Islet of Langerhans (tissue), 1 donor: ENCODE data around the gene ZKSCAN5.

ENCODE experiments used
- FAIRE-seq: peaks from one replicate; lab custom pipeline; 2011; peaks lifted over from hg19 to GRCh38; lab: Jason Lieb, UNC

ZKSCAN5 gene

GRCh38 chr7:99504603-99505323, at the start of gene ZKSCAN5:
Gene ZKSCAN5 (plus strand): TSS chr7:99504662. CDS start chr7:99506045, 1,383 bp downstream.
- FAIRE-seq, result no peak

DNA sequence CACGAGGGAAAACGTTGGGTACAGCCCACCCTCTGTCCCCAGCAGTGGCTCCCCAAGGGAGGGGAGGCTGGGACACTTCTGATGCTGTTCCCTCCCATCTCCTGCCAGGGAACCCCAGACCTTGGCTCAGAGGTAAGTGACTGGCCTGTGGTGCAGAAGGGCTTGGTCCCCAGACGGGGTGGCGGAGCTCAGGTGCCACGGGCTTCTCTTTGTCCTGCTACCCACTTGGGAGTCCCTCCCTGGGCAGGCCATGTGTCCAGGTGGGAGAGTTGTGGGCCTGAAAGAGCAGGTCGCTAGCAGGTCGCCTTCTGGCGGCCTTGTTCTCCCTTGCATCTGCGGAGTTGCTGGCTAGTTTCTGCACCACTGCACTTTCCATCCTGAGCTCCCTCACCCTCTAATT, 48.6 kb upstream of the ZKSCAN5 start:
- no peak for FAIRE-seq

GRCh38 chr7:99456288-99456687, 48.2 kb upstream of the ZKSCAN5 start:
- FAIRE-seq, result no peak

GRCh38 chr7:99457050-99457649, 47.3 kb upstream of the ZKSCAN5 start:
- FAIRE-seq, result no peak

DNA sequence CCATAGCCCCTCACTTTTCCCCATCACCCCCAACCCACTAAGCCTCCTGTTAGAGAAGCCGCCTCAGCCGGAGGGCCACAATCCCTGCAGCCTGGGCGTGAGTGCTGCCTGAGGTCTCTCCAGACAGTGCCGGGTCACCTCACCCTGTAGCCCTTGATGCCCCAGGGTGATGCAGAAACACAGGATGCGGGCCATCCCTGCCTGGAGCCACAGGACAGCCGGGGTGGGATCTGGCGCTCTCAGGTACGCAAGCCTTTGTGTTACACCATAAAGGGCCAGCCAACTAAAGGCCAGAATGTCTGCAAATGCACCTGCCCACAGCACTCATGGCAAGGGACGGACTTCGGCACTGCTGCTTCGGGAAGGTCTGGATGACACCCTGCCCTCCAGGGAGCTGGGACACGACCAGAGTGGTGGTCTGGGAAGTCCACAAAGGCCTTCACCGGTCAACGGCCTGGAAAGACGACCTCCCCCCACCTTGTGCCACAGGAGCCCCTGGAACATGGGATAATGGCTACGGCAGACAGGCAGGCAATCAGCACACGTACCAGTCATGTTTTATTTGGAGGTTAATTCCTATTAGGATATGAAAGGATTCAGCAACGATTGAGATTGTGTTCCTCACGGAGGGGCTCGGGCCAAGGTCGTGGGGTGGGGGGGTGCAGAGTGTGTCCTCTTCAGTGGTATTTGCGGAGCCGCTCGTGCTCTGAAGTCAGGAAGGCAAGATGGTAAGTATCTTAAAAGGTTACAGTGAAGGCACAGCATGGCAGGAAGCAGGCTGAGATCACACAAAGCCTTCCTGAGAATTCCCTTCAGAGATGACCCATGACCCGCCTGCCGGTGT, 46.6 kb upstream of the ZKSCAN5 start:
- FAIRE-seq, result no peak

DNA sequence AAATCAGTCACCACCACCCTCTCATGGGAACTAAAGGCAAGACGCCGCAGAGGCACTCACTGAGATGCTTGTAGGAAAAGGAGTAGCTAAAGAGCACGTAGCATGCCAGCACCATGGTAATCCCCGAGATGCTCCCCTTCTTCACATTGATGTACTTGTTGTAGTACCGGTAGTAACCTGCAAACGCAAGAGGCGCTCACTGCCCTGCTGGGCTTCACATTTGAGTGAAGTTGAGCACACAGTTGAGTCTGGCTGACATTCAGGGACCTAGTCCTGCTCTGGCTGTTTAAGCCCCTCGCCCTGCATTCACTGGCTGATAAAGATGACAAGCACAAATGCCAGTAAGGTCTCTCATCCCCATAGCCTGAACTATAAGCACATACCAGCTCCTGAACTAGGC, 45.4 kb upstream of the ZKSCAN5 start:
- no peak for FAIRE-seq

DNA sequence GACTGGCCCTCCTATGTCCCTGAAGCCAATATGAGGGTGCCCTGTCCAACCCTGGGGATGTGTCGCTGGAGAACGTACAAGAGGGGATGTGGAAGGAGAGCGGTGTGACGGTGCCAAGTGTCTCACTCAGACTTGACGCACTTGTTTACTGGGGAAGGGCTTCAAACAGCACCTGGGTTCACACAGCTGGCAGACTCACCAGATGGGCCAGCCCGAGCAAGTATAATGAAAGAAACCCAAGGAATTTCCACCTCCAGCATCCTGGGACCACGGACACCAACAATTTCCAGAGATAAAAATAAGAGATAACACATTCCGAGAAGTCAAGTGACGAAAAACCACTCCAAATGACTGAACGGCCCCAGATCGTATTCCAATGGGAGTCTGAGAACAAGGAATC, 43.8 kb upstream of the ZKSCAN5 start:
- FAIRE-seq, result no peak

GRCh38 chr7:99461221-99461620, 43.2 kb upstream of the ZKSCAN5 start:
- no peak for FAIRE-seq

GRCh38 chr7:99465421-99465768, 39.1 kb upstream of the ZKSCAN5 start:
- no peak for FAIRE-seq

DNA sequence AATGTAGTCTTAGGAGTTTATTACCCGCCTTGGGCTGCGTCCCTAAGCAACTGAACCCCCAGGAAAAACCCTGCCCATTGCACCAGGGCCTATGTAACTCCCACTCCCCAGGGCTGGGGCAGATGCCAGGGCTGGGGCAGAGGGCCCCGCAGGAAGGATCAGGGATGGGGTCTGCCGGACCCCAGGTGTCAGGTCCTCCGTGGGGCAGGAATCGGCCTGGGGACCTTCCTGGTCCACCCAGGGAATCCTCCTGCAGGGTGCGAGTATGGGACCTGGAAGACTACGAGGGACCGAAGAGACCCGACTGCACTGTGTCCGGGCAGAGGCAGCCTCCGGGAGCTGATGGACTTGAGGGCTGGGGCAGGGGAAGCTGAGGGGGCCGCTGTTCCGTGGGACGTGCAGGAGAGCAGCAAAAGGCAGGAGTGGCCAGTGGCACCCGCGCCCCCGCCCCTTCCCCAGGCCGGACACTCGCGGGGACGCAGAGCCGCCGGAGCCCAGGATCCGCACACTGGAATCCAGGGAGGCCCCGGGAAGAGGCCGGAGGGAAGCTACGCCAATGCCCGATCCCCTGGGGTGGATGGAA, 36.0 kb upstream of the ZKSCAN5 start:
- no peak for FAIRE-seq

DNA sequence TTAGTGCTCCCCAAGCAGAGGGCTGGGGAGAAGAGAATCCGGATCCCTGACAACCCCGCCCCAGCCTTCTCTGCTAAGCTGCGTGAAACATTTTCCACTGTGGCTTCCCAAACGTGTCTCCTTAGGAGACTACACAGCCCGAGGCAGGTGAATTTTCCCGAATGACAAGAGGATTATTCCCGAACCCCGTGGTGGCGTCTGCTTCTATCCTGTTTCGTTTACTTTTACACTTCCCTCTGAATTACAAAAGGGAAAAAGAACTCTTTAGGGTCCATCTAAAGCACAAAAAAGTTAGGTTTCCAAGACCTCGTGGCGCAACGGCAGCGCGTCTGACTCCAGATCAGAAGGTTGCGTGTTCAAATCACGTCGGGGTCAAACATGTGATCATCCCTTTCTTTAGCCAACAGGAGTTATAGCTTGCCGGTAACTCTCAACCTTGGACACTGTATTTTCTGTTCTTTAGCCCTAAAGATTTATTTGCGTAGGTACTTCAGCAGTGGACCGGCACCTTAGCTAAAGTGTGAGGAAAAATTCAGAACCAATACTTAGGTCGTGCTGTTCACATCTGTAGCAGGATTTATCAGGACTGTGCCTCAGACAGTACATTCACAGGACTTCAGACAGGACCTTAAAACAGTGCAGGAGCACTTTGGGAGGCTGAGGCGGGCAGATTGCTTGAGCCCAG, 34.9 kb upstream of the ZKSCAN5 start:
- FAIRE-seq, result no peak

- FAIRE-seq, result peak; percentile 85
Measured at GRCh38 chr7:99472561-99473314, 31.7 kb upstream of the ZKSCAN5 start, which contains the start of gene ZNF789. Gene ZNF789 (plus strand): TSS chr7:99472890. CDS start chr7:99476457, 3,567 bp downstream.

DNA sequence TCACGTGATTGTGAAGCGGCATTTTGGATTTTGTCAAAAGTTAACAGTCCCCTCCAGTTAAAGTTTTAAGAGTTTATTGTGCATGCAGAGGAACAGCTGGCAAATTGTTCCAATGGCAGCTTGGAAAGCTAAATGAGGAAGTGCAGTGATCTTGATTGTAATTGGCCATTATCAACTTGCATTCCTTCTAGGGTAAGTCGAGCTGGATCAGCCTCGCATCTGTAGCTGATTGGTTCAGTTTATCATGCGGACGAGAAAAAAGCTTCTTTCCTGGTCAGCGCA, 31.2 kb upstream of the ZKSCAN5 start:
- FAIRE-seq, result no peak

DNA sequence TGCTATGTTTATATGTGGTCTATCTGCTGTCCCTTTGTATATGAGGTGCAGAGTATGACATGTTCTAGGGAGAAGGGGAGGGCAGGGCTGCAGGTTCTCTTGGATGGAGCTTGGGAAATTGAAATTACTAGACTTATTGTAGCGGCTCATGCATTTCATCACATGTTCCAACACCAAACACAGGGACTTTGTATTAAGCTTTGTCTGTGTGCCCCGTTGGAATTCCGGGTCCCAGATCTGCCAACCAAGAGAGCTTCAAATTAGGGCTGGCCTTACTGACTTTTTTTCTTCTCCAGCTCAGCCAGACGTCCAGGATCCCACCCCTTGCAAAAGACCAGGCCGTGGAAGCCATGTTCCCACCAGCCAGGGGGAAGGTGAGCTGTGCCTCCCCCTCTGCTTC, 28.4 kb upstream of the ZKSCAN5 start:
- FAIRE-seq, result no peak

GRCh38 chr7:99478464-99479440, 25.7 kb upstream of the ZKSCAN5 start:
- FAIRE-seq, result no peak

DNA sequence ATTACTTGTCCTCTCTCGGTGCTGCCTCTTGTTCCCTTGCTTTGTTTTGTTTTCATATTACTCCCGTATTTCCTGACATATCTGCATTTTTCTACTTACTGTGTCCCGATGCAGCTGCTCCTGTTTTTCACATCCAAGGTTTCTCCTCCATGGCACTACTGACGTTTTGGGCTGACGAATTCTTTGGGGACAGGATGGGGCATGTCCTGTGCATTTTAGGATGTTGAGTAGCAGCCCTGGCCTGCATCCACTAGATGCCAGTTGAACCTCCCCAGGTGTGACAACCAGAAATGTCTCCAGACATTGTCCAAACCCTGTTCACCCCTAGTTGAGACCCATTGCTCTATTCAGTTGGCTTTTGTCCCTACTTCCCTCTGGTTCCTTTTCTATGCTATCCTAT, 19.4 kb upstream of the ZKSCAN5 start:
- no peak for FAIRE-seq

DNA sequence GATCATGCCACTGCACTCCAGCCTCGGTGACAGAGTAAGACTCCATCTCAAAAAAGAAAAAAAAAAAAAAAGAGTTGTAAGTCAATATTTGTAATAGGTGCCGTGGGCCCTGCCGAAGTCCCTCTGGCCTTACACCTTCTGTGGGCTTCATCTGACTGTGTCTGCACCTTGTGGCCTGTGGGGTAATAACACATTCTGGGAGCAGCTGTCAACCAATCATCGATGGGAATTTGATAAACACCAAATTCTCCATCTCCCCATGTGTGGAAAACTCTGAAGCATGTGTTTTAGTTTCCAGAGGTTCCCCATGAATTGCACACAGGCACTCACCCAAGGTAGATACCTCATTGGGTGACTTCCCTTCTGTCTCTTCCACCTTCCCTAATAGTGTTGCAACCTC, 15.2 kb upstream of the ZKSCAN5 start:
- no peak for FAIRE-seq

DNA sequence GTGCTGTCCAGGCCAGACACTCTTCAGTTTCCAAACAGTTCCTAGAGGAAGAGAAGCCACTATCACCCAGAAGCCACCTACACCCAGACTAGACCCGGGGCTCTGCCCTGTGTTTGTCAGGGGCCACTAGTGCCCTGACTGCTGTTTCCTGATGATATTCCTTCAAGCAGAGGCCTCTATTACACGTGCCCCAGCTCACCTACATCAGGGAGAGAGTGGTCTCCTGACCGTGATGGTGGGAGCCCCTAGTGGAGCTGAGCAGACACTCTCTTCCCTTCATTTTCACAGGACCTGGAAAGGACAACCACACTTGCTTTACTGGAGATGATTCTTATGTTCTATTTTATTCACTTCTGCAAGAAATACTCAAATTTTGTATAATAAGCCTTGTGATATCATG, 13.6 kb upstream of the ZKSCAN5 start:
- FAIRE-seq, result no peak

DNA sequence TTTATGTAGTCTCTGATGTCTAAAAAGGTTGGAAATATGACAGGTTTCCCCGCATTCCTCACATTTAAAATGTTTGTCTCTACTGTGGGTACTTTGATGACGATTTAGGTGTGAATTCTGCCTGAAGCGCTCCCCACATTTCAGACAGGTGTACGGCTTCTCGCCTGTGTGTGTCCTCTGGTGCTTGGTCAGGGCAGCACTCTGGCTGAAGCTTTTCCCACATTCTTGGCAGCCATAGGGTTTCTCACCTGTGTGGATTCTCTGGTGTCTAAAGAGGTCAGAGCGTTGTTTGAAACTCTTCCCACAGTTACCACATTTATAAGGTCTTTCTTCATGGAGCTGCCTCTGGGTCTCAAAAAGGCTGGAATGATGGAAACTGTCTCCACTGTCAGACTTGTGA, 10.6 kb upstream of the ZKSCAN5 start:
- FAIRE-seq, result no peak

GRCh38 chr7:99497766-99498545, 6.5 kb upstream of the ZKSCAN5 start:
- no peak for FAIRE-seq
